ENCODE measurements around the gene VTCN1. TPM values are rescaled to one million over a fixed set of nuclear protein-coding genes. Genes with fewer than 3 reads are reported as not detected.

Gene VTCN1
- total RNA-seq, 1 experiment from 2014 or later = not detected

DNA sequence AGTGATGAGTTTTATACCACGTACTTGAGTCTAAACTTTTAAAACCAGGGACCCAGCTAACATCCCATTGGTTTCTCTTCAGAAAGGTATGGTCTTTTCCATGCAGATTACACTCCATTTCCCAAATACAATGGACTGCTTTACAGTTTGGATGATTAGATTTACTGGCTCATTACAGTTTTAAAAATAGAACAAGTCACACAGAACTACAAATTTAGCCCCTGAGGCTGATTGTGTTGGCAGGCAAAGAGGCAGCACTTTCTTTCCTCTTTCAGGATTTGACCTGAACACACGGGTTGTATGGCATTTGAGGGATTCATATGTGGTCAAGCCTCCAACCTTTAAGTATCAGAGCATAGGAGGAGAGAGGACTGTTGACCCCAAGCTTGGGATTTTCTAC lies 21.8 kb upstream of the VTCN1 start:
- Mint-ChIP-seq H3K4me1 (peaks cover 3% of the 10 kb centered on the region), H3K9me3 (peaks cover 8% of the 10 kb centered on the region; the same call in 1 of the 2 replicates), H3K36me3 (no peaks in the 10 kb centered on the region), H3K27ac (no peak overlapping the region), H3K4me3 (no peak overlapping the region), H3K27me3 (ENCODE audit: low read depth) (no peaks in the 10 kb centered on the region; the same call in 1 of the 2 replicates)
- CTCF ChIA-PET = interaction anchor here (1.9 kb wide), 1 partner anchor 52 kb away, joined by 5 read pairs; no protein-coding TSS in a partner anchor
- no peak for ATAC-seq
- TF ChIP-seq SMAD3 (CRISPR knock-in tag; IDR thresholded peaks at IDR 0.05; ENCODE audit: borderline replicate concordance) (no peak), NR1H2 (CRISPR knock-in tag; IDR thresholded peaks at IDR 0.05) (no peak), USF1 (CRISPR knock-in tag; IDR thresholded peaks at IDR 0.05) (no peak), CREB1 (CRISPR knock-in tag; IDR thresholded peaks at IDR 0.05) (no peak), FOXJ3 (CRISPR knock-in tag; IDR thresholded peaks at IDR 0.05; ENCODE audit: borderline replicate concordance) (no peak), GABPB1 (CRISPR knock-in tag; IDR thresholded peaks at IDR 0.05) (no peak), STAT6 (CRISPR knock-in tag; conservative IDR thresholded peaks at IDR 0.05; ENCODE audit: low read depth) (no peak), SMAD4 (CRISPR knock-in tag; IDR thresholded peaks at IDR 0.05) (no peak)
- TF ChIP-seq, protein P1, sequence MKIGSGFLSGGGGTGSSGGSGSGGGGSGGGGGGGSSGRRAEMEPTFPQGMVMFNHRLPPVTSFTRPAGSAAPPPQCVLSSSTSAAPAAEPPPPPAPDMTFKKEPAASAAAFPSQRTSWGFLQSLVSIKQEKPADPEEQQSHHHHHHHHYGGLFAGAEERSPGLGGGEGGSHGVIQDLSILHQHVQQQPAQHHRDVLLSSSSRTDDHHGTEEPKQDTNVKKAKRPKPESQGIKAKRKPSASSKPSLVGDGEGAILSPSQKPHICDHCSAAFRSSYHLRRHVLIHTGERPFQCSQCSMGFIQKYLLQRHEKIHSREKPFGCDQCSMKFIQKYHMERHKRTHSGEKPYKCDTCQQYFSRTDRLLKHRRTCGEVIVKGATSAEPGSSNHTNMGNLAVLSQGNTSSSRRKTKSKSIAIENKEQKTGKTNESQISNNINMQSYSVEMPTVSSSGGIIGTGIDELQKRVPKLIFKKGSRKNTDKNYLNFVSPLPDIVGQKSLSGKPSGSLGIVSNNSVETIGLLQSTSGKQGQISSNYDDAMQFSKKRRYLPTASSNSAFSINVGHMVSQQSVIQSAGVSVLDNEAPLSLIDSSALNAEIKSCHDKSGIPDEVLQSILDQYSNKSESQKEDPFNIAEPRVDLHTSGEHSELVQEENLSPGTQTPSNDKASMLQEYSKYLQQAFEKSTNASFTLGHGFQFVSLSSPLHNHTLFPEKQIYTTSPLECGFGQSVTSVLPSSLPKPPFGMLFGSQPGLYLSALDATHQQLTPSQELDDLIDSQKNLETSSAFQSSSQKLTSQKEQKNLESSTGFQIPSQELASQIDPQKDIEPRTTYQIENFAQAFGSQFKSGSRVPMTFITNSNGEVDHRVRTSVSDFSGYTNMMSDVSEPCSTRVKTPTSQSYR (CRISPR knock-in tag; IDR thresholded peaks at IDR 0.05) = no peak
- TF ChIP-seq, protein P2, sequence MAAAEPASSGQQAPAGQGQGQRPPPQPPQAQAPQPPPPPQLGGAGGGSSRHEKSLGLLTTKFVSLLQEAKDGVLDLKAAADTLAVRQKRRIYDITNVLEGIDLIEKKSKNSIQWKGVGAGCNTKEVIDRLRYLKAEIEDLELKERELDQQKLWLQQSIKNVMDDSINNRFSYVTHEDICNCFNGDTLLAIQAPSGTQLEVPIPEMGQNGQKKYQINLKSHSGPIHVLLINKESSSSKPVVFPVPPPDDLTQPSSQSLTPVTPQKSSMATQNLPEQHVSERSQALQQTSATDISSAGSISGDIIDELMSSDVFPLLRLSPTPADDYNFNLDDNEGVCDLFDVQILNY (CRISPR knock-in tag; IDR thresholded peaks at IDR 0.05) = no peak
- TF ChIP-seq, protein P3, sequence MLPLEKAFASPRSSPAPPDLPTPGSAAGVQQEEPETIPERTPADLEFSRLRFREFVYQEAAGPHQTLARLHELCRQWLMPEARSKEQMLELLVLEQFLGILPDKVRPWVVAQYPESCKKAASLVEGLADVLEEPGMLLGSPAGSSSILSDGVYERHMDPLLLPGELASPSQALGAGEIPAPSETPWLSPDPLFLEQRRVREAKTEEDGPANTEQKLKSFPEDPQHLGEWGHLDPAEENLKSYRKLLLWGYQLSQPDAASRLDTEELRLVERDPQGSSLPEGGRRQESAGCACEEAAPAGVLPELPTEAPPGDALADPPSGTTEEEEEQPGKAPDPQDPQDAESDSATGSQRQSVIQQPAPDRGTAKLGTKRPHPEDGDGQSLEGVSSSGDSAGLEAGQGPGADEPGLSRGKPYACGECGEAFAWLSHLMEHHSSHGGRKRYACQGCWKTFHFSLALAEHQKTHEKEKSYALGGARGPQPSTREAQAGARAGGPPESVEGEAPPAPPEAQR (CRISPR knock-in tag; IDR thresholded peaks at IDR 0.05) = no peak
- POLR2A ChIA-PET = no interaction called here
- DNase-seq (ENCODE audit: low spot score) = no peak

DNA sequence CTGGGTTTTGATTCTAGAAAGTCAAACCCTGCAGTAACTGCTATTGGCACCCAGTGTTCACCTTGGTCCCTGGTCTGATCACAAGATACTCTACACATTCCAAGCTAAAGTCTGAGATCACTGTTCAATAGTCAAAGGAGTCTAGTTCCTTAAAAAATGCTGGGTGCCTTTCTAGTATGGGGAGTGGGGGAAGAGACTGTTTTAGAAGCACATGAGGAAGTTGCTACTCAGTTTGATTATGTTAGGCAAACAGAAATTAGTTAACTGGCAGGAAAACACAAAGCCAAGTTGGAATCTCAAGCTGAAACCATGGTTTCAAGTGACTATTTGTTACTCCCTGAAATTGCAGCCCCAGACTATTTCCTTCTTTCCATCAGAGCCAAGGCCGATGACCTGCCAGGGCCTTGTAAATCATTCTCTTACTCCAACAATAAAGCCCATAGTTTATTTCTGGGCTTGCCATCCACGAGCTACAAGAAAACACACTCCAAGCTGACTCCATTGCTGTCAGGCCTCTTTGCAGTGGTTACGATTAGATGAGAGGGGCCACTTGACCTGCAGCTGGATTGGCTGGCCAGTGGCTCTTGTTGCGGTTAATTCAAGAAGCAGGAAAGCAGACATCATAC lies 21.1 kb upstream of the VTCN1 start:
- peaks cover 8% of the 10 kb centered on the region; the same call in 1 of the 2 replicates for H3K9me3 Mint-ChIP-seq
- H3K4me1 Mint-ChIP-seq = no peaks in the 10 kb centered on the region
- no peak overlapping the region for H3K27ac Mint-ChIP-seq
- no peak for DNase-seq (ENCODE audit: low spot score)
- no peak overlapping the region for H3K4me3 Mint-ChIP-seq
- no peaks in the 10 kb centered on the region for H3K36me3 Mint-ChIP-seq
- POLR2A ChIA-PET = interaction anchor here (0.6 kb wide), 1 partner anchor 121 kb away, joined by 4 read pairs; no protein-coding TSS in a partner anchor
- ATAC-seq = no peak
- H3K27me3 Mint-ChIP-seq (ENCODE audit: low read depth) = no peaks in the 10 kb centered on the region; the same call in 1 of the 2 replicates
- CTCF ChIA-PET = interaction anchor here (1.9 kb wide), 1 partner anchor 53 kb away, joined by 5 read pairs; no protein-coding TSS in a partner anchor
- no peak for TF ChIP-seq MYBL2 (CRISPR knock-in tag; IDR thresholded peaks at IDR 0.05)
- TF ChIP-seq RELA (CRISPR knock-in tag; IDR thresholded peaks at IDR 0.05; ENCODE audit: borderline replicate concordance) = no peak
- no peak for TF ChIP-seq OVOL2 (CRISPR knock-in tag; IDR thresholded peaks at IDR 0.05; ENCODE audit: borderline replicate concordance)
- TF ChIP-seq, protein P1 (CRISPR knock-in tag; IDR thresholded peaks at IDR 0.05) = no peak
- TF ChIP-seq, protein P4, sequence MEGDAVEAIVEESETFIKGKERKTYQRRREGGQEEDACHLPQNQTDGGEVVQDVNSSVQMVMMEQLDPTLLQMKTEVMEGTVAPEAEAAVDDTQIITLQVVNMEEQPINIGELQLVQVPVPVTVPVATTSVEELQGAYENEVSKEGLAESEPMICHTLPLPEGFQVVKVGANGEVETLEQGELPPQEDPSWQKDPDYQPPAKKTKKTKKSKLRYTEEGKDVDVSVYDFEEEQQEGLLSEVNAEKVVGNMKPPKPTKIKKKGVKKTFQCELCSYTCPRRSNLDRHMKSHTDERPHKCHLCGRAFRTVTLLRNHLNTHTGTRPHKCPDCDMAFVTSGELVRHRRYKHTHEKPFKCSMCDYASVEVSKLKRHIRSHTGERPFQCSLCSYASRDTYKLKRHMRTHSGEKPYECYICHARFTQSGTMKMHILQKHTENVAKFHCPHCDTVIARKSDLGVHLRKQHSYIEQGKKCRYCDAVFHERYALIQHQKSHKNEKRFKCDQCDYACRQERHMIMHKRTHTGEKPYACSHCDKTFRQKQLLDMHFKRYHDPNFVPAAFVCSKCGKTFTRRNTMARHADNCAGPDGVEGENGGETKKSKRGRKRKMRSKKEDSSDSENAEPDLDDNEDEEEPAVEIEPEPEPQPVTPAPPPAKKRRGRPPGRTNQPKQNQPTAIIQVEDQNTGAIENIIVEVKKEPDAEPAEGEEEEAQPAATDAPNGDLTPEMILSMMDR (IDR thresholded peaks at IDR 0.05) = no peak
- TF ChIP-seq CREB1 (CRISPR knock-in tag; IDR thresholded peaks at IDR 0.05) = no peak
- no peak for TF ChIP-seq MXD4 (CRISPR knock-in tag; IDR thresholded peaks at IDR 0.05; ENCODE audit: borderline replicate concordance)
- TF ChIP-seq, protein P2 (CRISPR knock-in tag; IDR thresholded peaks at IDR 0.05) = no peak
- TF ChIP-seq ZMAT4 (CRISPR knock-in tag; IDR thresholded peaks at IDR 0.05) = no peak
- no peak for TF ChIP-seq ZNF396 (CRISPR knock-in tag; IDR thresholded peaks at IDR 0.05; ENCODE audit: borderline replicate concordance)

All from WTC11 (cell line).